ENCODE data around the gene MLF1. TPM values are rescaled to one million over a fixed set of nuclear protein-coding genes. Genes with fewer than 3 reads are reported as not detected.

Gene MLF1
- total RNA-seq, 1 experiment from 2014 or later = not detected

GRCh38 chr3:158590223-158590622, 19.2 kb downstream of the MLF1 start:
- peaks cover 16% of the 10 kb centered on the region for H3K27me3 Mint-ChIP-seq (ENCODE audit: insufficient read depth, unreplicated experiment)
- CTCF ChIA-PET = no interaction called here

DNA sequence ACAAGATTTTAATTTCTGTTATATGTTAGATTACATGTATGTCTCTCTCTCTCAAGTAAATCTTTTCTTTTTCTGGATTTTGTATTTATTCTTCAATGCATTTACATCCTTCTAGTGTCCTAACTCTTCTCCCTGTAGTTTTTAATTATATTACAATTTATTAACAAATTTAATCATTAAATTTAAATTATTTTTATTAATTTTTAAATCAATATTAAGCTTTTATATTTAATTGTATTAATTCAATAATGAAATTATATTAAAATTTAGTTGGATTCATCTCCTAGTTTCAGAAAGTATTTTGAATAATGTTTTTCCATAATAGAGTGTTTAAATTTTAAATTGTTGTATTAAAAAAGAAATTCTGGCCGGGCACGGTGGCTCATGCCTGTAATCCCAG, 29.8 kb downstream of the MLF1 start:
- DNase-seq = no peak
- H3K9me3 ChIP-seq = no peaks in the 10 kb centered on the region
- H3K36me3 Mint-ChIP-seq (ENCODE audit: insufficient read depth, unreplicated experiment) = no peaks in the 10 kb centered on the region
- no peaks in the 10 kb centered on the region for H3K36me3 ChIP-seq (ENCODE audit: control insufficient read depth, insufficient read depth, low read length)
- no peak overlapping the region for H3K4me3 Mint-ChIP-seq (ENCODE audit: unreplicated experiment)
- no peaks in the 10 kb centered on the region for H3K27me3 ChIP-seq (replicated peaks; ENCODE audit: control insufficient read depth, insufficient read depth, low read length)
- H3K4me1 ChIP-seq = no peaks in the 10 kb centered on the region
- no peak for TF ChIP-seq CTCF (IDR thresholded peaks at IDR 0.05; ENCODE audit: insufficient read depth in 1 of 2, low read depth in 1 of 2, low read length in 1 of 2, severe bottlenecking in 1 of 2, unreplicated experiment in 1 of 2)
- H3K4me3 ChIP-seq (ENCODE audit: low read depth, low read length) = no peak overlapping the region
- no peaks in the 10 kb centered on the region for H3K9me3 Mint-ChIP-seq (ENCODE audit: unreplicated experiment)
- BruUV-seq (replicated peaks) = no TSS peak
- ChIA-PET POLR2A (no interaction called here), CTCF (no interaction called here)
- H3K4me1 Mint-ChIP-seq (ENCODE audit: low read depth, unreplicated experiment) = no peaks in the 10 kb centered on the region
- H3K27me3 Mint-ChIP-seq (ENCODE audit: insufficient read depth, unreplicated experiment) = peaks cover 3% of the 10 kb centered on the region
- intact Hi-C loops (cut with micrococcal nuclease; ENCODE audit: unreplicated experiment) = no loop called here
- H3K27ac Mint-ChIP-seq (ENCODE audit: unreplicated experiment) = no peak overlapping the region

More at GRCh38 chr3:158590223-158590622, 19.2 kb downstream of the MLF1 start:
- H3K9me3 Mint-ChIP-seq (ENCODE audit: unreplicated experiment) = no peaks in the 10 kb centered on the region
- no peak for DNase-seq
- intact Hi-C loops (cut with micrococcal nuclease; ENCODE audit: unreplicated experiment) = no loop called here
- Histone ChIP-seq H3K4me3 (ENCODE audit: low read depth, low read length) (no peak overlapping the region), H3K4me1 (no peaks in the 10 kb centered on the region), H3K9me3 (no peaks in the 10 kb centered on the region), H3K27me3 (replicated peaks; ENCODE audit: control insufficient read depth, insufficient read depth, low read length) (no peaks in the 10 kb centered on the region; the same call in 1 of the 2 replicates), H3K36me3 (ENCODE audit: control insufficient read depth, insufficient read depth, low read length) (no peaks in the 10 kb centered on the region)
- TF ChIP-seq CTCF (IDR thresholded peaks at IDR 0.05; ENCODE audit: insufficient read depth in 1 of 2, low read depth in 1 of 2, low read length in 1 of 2, severe bottlenecking in 1 of 2, unreplicated experiment in 1 of 2) = no peak
- H3K27ac Mint-ChIP-seq (ENCODE audit: unreplicated experiment) = no peak overlapping the region
- H3K36me3 Mint-ChIP-seq (ENCODE audit: insufficient read depth, unreplicated experiment) = no peaks in the 10 kb centered on the region
- no peak overlapping the region for H3K4me3 Mint-ChIP-seq (ENCODE audit: unreplicated experiment)
- H3K4me1 Mint-ChIP-seq (ENCODE audit: low read depth, unreplicated experiment) = no peaks in the 10 kb centered on the region
- POLR2A ChIA-PET = no interaction called here
- no TSS peak for BruUV-seq (replicated peaks)

- H3K9me3 ChIP-seq = no peaks in the 10 kb centered on the region
- Mint-ChIP-seq H3K36me3 (ENCODE audit: insufficient read depth, unreplicated experiment) (no peaks in the 10 kb centered on the region), H3K27me3 (ENCODE audit: insufficient read depth, unreplicated experiment) (peaks cover 3% of the 10 kb centered on the region), H3K4me3 (ENCODE audit: unreplicated experiment) (no peak overlapping the region), H3K9me3 (ENCODE audit: unreplicated experiment) (no peaks in the 10 kb centered on the region), H3K4me1 (ENCODE audit: low read depth, unreplicated experiment) (no peaks in the 10 kb centered on the region), H3K27ac (ENCODE audit: unreplicated experiment) (no peak overlapping the region)
- H3K4me1 ChIP-seq = no peaks in the 10 kb centered on the region
- intact Hi-C loops (cut with micrococcal nuclease; ENCODE audit: unreplicated experiment) = no loop called here
- BruUV-seq (replicated peaks) = no TSS peak
- CTCF ChIA-PET = no interaction called here
- no peak for DNase-seq
- TF ChIP-seq CTCF (IDR thresholded peaks at IDR 0.05; ENCODE audit: insufficient read depth in 1 of 2, low read depth in 1 of 2, low read length in 1 of 2, severe bottlenecking in 1 of 2, unreplicated experiment in 1 of 2) = no peak
- no peaks in the 10 kb centered on the region for H3K36me3 ChIP-seq (ENCODE audit: control insufficient read depth, insufficient read depth, low read length)
- POLR2A ChIA-PET = no interaction called here
- H3K4me3 ChIP-seq (ENCODE audit: low read depth, low read length) = no peak overlapping the region
- no peaks in the 10 kb centered on the region for H3K27me3 ChIP-seq (replicated peaks; ENCODE audit: control insufficient read depth, insufficient read depth, low read length)
Measured at GRCh38 chr3:158602227-158602626, 31.2 kb downstream of the MLF1 start.

All from Caco-2 (cell line).